ENCODE data around the gene FNBP1. TPM values are rescaled to one million over a fixed set of nuclear protein-coding genes. Genes with fewer than 3 reads are reported as not detected.

The FNBP1 gene
- total RNA-seq, 1 donor, result 44.4 TPM

GRCh38 chr9:129863059-129863690 lies 179.8 kb downstream of the FNBP1 start:
- DNase-seq (ENCODE audit: low read depth), result peak; percentile 60
- TF ChIP-seq CTCF (IDR thresholded peaks at IDR 0.05; ENCODE audit: insufficient read depth, low read length), result no peak
- no peak overlapping the region for H3K4me3 ChIP-seq (ENCODE audit: low read depth, low read length)

- no peak for TF ChIP-seq CTCF (IDR thresholded peaks at IDR 0.05; ENCODE audit: insufficient read depth, low read length)
- H3K4me3 ChIP-seq (ENCODE audit: low read depth, low read length), result no peak overlapping the region
- DNase-seq (ENCODE audit: low read depth), result no peak
Observed at GRCh38 chr9:129861447-129861827, 181.6 kb downstream of the FNBP1 start.

- no peak overlapping the region for H3K4me3 ChIP-seq (ENCODE audit: low read depth, low read length)
- TF ChIP-seq CTCF (IDR thresholded peaks at IDR 0.05; ENCODE audit: insufficient read depth, low read length), result no peak
- DNase-seq (ENCODE audit: low read depth), result no peak
Observed at GRCh38 chr9:129860653-129861446, 182.1 kb downstream of the FNBP1 start.

- no peak overlapping the region for H3K4me3 ChIP-seq (ENCODE audit: low read depth, low read length)
- no peak for DNase-seq (ENCODE audit: low read depth)
- no peak for TF ChIP-seq CTCF (IDR thresholded peaks at IDR 0.05; ENCODE audit: insufficient read depth, low read length)
Observed at GRCh38 chr9:129858167-129858962, 184.6 kb downstream of the FNBP1 start.

- TF ChIP-seq CTCF (IDR thresholded peaks at IDR 0.05; ENCODE audit: insufficient read depth, low read length), result no peak
- H3K4me3 ChIP-seq (ENCODE audit: low read depth, low read length), result no peak overlapping the region
- DNase-seq (ENCODE audit: low read depth), result no peak
Observed at GRCh38 chr9:129857207-129857606, 185.8 kb downstream of the FNBP1 start.

GRCh38 chr9:129854588-129855110 lies 188.3 kb downstream of the FNBP1 start:
- no peak for DNase-seq (ENCODE audit: low read depth)
- H3K4me3 ChIP-seq (ENCODE audit: low read depth, low read length), result no peak overlapping the region
- TF ChIP-seq CTCF (IDR thresholded peaks at IDR 0.05; ENCODE audit: insufficient read depth, low read length), result no peak
